Ramos (cell line): ENCODE results near the gene RFK.

Experiments used
- in situ Hi-C: fragments of 300-500 bp; cut with MboI; formaldehyde crosslinking; loops from one replicate; pipeline ENCODE4 v1.14.3; 2022; ENCODE audit warnings: low sequenced_read_pairs; ENCODE audit not compliant: unreplicated experiment

RFK gene

DNA sequence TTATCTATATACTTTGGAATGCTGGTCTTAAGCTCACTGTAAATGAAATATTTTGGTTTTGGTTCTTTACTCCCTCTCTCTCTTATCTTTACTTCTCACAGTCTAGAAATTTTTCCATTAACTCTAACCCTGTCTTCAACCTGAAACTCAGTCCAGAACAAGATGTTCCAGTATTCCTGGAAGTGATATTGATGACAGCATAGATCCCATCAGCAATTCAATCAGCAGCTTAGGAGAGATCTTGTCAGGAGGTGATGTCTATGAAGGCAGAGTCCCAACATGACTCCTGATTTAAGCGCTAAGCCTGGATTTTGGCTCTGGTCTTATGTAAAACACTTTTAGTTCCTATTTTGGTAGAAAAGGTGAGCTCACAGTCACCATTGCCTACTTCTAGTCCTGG lies 52.6 kb downstream of the RFK start:
- in situ Hi-C loops: no loop called here

DNA sequence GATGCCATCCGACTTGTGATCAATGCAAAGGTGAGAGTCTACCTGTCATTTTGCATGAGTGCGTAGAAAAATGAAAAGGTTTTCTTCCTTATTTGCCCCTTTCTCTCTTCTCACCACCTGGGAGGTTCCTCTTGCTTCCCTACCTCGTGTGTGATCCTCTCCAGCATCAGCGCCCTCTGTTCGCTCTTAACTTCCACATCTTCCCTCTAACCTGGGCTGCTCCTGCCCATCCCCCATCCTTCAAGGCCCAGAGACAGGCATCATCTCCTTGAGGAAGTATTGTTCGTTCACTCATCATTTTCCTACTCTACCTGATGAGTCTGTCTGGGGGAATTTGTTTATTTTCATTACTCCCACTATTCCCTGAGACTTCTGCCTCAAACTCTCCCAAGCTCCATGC lies 55.8 kb downstream of the RFK start:
- in situ Hi-C loops: no loop called here

DNA sequence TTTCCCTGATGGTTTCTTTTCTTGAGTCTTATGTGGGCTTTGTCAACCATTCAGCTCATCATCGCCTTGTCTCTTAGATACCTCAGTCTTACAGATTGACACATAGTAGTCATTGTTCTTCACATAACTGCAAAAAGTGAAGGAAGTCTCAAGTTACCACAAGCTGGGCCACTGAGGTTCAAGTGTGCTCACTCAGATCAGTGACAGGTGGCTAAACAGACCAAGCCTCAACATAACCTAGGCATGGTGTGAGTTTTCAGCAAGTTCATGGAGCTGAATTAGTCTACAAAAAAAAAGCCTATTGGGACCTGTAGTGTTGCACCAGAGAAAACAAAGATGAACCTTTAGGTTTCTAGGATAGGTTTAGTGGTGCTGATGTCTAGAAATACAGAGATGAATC lies 58.2 kb downstream of the RFK start:
- in situ Hi-C loops: no loop called here
